Mesothelial cell of epicardium (in vitro differentiated cells): Measurements from ENCODE around the gene LAPTM5. TPM values are rescaled to one million over a fixed set of nuclear protein-coding genes. Genes with fewer than 3 reads are reported as not detected.

Source experiments
- DNase-seq, 2 experiments: peaks; one replicate each; pipeline ENCODE4 v3.0.0; 2021; ENCODE audit warnings: low spot score in 2 of 2; ENCODE audit not compliant: unreplicated experiment in 2 of 2
- H3K27ac Mint-ChIP-seq: 2 replicates; pipeline ENCODE4 v1.8.0; 2021; ENCODE audit warnings: mixed read lengths
- H3K27me3 Mint-ChIP-seq: 2 replicates; pipeline ENCODE4 v1.8.0; 2021; ENCODE audit warnings: low read depth, mixed read lengths
- H3K36me3 Mint-ChIP-seq: 2 replicates; pipeline ENCODE4 v1.8.0; 2021; ENCODE audit warnings: mixed read lengths
- H3K4me1 Mint-ChIP-seq: 2 replicates; pipeline ENCODE4 v1.8.0; 2021; ENCODE audit warnings: mixed read lengths
- H3K4me3 Mint-ChIP-seq: 2 replicates; pipeline ENCODE4 v1.8.0; 2021; ENCODE audit warnings: mild to moderate bottlenecking, moderate library complexity, mixed read lengths
- H3K9me3 Mint-ChIP-seq: 2 replicates; pipeline ENCODE4 v1.8.0; 2021; ENCODE audit warnings: mixed read lengths
- total RNA-seq: library from RNA; stranded (reverse); gene quantifications from 3 replicates; pipeline ENCODE4 v1.2.1, GENCODE V29; 2021
- TF ChIP-seq, protein P1 (sequence below): fragments of 200-600 bp; sonication (generic); IDR thresholded peaks from one replicate; pipeline ENCODE4 v1.5.0; 2021; ENCODE audit warnings: antibody characterized with exemption; ENCODE audit not compliant: unreplicated experiment

Gene LAPTM5
- total RNA-seq, 1 donor from 2014 or later, result not detected

DNA sequence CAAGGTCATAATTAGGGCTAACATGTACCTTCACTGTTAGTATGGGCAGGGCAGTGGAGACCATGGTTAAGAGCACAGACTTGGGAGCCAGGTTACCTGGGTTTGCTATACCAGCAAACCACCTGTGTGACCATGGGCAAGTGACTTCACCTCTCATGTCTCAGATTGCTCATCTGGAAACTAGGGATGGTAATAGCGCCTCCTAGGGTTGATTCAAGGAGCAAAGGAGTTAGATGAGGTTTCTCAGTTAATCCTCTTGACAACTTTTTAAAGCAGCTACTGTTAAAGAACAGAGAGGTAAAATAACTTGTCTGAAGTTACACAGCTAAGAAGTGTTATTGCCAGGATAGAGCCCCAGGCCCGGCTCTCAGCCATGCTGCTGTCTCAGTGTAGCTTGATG, 33.4 kb downstream of the LAPTM5 start:
- no peak for DNase-seq
- TF ChIP-seq, protein P1, sequence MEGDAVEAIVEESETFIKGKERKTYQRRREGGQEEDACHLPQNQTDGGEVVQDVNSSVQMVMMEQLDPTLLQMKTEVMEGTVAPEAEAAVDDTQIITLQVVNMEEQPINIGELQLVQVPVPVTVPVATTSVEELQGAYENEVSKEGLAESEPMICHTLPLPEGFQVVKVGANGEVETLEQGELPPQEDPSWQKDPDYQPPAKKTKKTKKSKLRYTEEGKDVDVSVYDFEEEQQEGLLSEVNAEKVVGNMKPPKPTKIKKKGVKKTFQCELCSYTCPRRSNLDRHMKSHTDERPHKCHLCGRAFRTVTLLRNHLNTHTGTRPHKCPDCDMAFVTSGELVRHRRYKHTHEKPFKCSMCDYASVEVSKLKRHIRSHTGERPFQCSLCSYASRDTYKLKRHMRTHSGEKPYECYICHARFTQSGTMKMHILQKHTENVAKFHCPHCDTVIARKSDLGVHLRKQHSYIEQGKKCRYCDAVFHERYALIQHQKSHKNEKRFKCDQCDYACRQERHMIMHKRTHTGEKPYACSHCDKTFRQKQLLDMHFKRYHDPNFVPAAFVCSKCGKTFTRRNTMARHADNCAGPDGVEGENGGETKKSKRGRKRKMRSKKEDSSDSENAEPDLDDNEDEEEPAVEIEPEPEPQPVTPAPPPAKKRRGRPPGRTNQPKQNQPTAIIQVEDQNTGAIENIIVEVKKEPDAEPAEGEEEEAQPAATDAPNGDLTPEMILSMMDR, result no peak
- H3K27me3 Mint-ChIP-seq, result no peaks in the 10 kb centered on the region
- peaks cover 13% of the 10 kb centered on the region for H3K4me1 Mint-ChIP-seq
- no peak overlapping the region for H3K27ac Mint-ChIP-seq
- no peak overlapping the region for H3K4me3 Mint-ChIP-seq
- H3K9me3 Mint-ChIP-seq, result no peaks in the 10 kb centered on the region
- no peaks in the 10 kb centered on the region for H3K36me3 Mint-ChIP-seq

DNA sequence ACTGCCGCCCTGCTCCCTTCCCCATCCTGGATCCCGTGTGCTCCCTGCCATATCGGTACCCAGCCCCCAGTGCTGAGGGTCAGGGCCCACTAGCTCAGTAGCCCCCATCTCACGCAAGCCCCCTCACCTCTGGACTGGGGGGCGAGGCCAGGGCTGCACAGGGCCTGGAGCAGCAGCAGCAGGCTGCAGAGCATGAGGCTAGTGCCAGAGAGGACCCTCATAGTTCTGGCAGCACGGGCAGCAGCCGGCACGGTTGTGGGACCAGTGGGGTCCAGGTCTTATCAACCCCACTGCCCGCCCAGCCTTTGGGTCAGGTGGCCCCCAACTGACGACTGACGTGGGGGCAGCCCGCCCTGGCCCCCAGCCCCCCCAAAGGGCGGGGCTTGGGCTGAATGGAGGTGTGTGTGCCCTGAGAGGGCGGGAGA, 34.2 kb downstream of the LAPTM5 start, which contains the start of gene MATN1:
Gene MATN1 (minus strand): TSS at position 255 of the 425 bp plus-strand sequence. CDS start 34 bp downstream, at position 221.
- Mint-ChIP-seq H3K9me3 (no peaks in the 10 kb centered on the region), H3K27ac (no peak within 1 kb of the TSS), H3K4me1 (peaks cover 13% of the 10 kb centered on the region), H3K36me3 (no peaks in the 10 kb centered on the region), H3K4me3 (no peak within 1 kb of the TSS), H3K27me3 (no peaks in the 10 kb centered on the region)
- no peak for DNase-seq
- TF ChIP-seq, protein P1, result no peak

DNA sequence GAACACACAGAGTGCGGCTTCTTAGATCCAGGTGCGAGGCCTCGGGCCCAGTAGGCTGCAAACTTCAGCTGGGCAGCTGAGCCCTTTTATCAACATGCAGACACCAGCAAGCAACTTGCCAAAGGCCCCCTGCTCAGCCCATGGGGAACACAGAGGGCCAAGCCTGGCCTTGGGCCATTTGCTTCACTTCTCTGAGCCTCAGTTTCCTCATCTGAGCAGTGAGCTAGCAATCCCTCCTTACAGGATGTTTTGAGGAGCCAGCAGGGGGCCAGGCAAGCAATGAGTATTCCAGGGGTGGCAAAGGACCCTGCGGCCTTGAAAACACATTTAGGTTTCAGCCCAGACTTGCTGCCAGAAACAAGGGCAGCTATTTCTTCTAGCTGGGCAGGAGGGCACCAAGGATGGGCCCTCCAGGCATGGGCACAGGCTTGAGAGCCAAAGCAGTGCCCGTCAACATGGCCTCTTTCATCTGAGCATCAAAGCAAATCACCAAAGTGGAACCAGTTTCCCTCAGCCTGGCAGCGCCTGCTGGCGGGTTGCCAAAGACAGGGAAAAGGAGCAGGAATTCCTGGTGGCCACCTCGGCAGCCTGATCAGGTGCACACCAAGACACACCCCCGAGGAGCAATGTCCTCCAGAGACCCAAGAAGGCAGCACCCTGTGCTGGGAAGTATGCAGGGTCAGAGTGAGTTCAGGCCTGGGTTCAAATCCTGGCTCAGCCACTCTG, 35.6 kb downstream of the LAPTM5 start:
- Mint-ChIP-seq H3K4me3 (no peak overlapping the region), H3K27ac (no peak overlapping the region), H3K9me3 (no peaks in the 10 kb centered on the region), H3K36me3 (no peaks in the 10 kb centered on the region), H3K4me1 (peaks cover 11% of the 10 kb centered on the region), H3K27me3 (no peaks in the 10 kb centered on the region)
- TF ChIP-seq, protein P1, result no peak
- DNase-seq, result no peak

DNA sequence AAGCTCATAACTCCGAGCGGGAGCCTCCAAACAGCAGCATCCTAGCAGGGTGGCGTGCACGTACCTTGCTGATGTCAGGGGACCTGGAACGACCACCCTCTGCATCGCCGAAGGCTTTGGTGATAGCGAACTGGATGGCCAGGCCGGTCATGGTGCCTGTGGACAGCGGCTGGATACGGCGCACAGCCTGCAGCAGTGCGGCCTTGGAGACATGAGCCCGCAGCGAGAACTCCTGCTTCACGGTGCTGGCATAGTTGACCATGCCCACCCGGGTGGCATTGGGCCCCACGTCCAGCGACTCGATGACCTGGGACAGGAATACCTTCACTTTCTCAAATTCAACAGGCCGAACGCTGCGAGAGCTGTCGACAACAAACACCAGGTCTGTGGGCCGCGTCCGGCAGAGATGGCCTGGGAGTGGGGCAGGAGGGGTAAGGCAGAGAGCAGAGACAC, 36.2 kb downstream of the LAPTM5 start:
- Mint-ChIP-seq H3K27me3 (no peaks in the 10 kb centered on the region), H3K4me1 (peaks cover 8% of the 10 kb centered on the region), H3K9me3 (peaks cover 4% of the 10 kb centered on the region), H3K4me3 (no peak overlapping the region), H3K27ac (no peak overlapping the region), H3K36me3 (no peaks in the 10 kb centered on the region)
- DNase-seq, result no peak
- TF ChIP-seq, protein P1, result no peak

DNA sequence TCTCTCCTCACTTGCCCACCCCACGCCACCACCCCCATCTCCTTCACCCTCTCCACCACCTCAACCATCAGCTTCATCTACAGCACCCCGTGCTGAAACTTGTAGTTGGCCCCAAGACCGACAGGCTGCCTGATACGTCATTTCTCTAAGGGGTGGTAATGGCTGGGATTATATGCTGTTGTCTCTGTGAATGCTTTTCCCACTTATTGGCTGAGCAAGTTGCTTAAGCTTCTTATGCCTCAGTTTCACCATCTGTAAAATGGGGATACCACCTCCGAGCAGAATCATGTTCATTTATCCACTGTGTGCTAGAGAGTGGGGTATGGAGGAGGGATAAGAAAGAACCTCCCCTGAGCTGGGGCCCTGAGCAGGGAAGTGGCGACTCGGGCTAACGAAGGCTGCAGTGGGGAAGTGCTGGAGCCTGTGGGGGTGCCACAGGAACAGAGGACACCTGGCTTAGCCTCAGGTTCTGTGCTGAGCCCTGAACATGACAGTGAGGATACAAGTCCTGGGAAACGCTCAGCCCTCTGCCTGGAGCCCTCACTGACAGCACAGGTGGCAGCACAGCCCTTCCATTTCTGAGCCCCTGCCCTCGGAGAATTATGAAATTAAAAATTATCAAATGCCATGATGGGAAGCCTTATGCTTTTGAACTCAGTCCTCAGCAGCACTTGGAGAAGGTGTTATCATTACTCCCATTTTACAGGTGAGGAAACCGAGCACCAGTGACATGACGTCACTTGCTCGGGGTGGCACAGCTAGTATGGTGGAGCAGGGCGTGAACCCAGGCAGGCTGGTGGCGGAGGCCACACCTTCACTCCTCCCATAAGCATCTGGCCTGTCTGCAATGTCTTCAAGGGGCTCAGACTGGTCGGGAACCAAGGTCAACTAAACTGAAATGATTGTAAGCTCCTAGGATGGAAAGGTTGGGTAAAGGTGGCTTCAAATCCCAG, 37.0 kb downstream of the LAPTM5 start:
- TF ChIP-seq, protein P1, result no peak
- Mint-ChIP-seq H3K4me3 (no peak overlapping the region), H3K36me3 (peaks cover 3% of the 10 kb centered on the region), H3K27ac (no peak overlapping the region), H3K9me3 (peaks cover 7% of the 10 kb centered on the region), H3K4me1 (peaks cover 2% of the 10 kb centered on the region), H3K27me3 (no peaks in the 10 kb centered on the region)
- DNase-seq, result no peak
